ENCODE results near the gene SESN1. TPM values are rescaled to one million over a fixed set of nuclear protein-coding genes. Genes with fewer than 3 reads are reported as not detected.

The SESN1 gene
- total RNA-seq, 6 experiments from 2014 or later: 8.7 to 17.1 (median 11.9) TPM

GRCh38 chr6:108998485-108998884, 96.2 kb downstream of the SESN1 start:
- no peaks in the 10 kb centered on the region for H3K27me3 ChIP-seq
- peaks cover 0 to 17% (median 3%) of the 10 kb centered on the region in 4 donors for H3K36me3 ChIP-seq
- H3K4me1 ChIP-seq: peaks cover 0 to 23% (median 8%) of the 10 kb centered on the region in 4 donors
- no peak overlapping the region for H3K4me3 ChIP-seq
- H3K27ac ChIP-seq: no peak overlapping the region
- DNase-seq (no peak), ATAC-seq (no peak)
- TF ChIP-seq, protein P1, sequence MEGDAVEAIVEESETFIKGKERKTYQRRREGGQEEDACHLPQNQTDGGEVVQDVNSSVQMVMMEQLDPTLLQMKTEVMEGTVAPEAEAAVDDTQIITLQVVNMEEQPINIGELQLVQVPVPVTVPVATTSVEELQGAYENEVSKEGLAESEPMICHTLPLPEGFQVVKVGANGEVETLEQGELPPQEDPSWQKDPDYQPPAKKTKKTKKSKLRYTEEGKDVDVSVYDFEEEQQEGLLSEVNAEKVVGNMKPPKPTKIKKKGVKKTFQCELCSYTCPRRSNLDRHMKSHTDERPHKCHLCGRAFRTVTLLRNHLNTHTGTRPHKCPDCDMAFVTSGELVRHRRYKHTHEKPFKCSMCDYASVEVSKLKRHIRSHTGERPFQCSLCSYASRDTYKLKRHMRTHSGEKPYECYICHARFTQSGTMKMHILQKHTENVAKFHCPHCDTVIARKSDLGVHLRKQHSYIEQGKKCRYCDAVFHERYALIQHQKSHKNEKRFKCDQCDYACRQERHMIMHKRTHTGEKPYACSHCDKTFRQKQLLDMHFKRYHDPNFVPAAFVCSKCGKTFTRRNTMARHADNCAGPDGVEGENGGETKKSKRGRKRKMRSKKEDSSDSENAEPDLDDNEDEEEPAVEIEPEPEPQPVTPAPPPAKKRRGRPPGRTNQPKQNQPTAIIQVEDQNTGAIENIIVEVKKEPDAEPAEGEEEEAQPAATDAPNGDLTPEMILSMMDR (IDR thresholded peaks at IDR 0.05): no peak
- TF ChIP-seq POLR2A (IDR thresholded peaks at IDR 0.05): no peak
- intact Hi-C loops (cut with DNase I): no loop called here
- 83% methylated on average over 3 of the region's 3 CpGs for WGBS (ENCODE audit: insufficient coverage, low coverage, low lambda C conversion rate, missing lambda C conversion rate)
- no peaks in the 10 kb centered on the region for H3K9me3 ChIP-seq

- intact Hi-C loops (cut with DNase I): no loop called here
- WGBS (ENCODE audit: insufficient coverage, low coverage, low lambda C conversion rate, missing lambda C conversion rate): 93% methylated on average over 1 of the region's 1 CpG
- no peak overlapping the region for H3K27ac ChIP-seq
- H3K4me1 ChIP-seq: peaks cover 0 to 2% (median under 1%) of the 10 kb centered on the region in 4 donors
- H3K9me3 ChIP-seq: no peaks in the 10 kb centered on the region
- H3K27me3 ChIP-seq: no peaks in the 10 kb centered on the region
- DNase-seq: no peak
- no peak overlapping the region for H3K4me3 ChIP-seq
- TF ChIP-seq POLR2A (IDR thresholded peaks at IDR 0.05): no peak
- TF ChIP-seq, protein P1 (IDR thresholded peaks at IDR 0.05): no peak
- H3K36me3 ChIP-seq: peaks cover 0 to 32% (median 10%) of the 10 kb centered on the region in 4 donors
- no peak for ATAC-seq
Measured at GRCh38 chr6:108996208-108996607, 98.4 kb downstream of the SESN1 start.

DNA sequence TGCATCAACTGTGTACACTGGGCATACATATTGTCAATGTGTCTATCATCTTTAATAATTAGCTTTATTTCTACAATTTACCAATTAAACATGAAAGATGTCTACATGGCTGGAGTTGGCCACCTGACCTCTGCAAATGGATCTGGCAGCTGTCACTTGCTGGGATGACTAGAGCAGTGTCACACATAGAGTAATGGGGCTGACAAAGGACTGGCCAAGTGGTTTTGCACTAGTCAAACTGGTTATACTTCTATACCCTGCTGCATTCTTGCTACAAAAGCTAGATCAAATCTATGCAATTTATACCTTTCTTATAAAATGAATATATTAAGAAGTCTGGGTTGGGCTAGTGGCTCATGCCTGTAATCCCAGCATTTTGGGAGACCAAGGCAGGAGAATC, 99.3 kb downstream of the SESN1 start:
- no peak for ATAC-seq
- no peak overlapping the region for H3K27ac ChIP-seq
- peaks cover 0 to 32% (median 10%) of the 10 kb centered on the region in 4 donors for H3K36me3 ChIP-seq
- intact Hi-C loops (cut with DNase I): no loop called here
- no peak for TF ChIP-seq POLR2A (IDR thresholded peaks at IDR 0.05)
- TF ChIP-seq, protein P1 (IDR thresholded peaks at IDR 0.05): no peak
- DNase-seq: no peak
- no peaks in the 10 kb centered on the region for H3K9me3 ChIP-seq
- no peaks in the 10 kb centered on the region for H3K27me3 ChIP-seq
- H3K4me1 ChIP-seq: peaks cover 0 to 2% (median 1%) of the 10 kb centered on the region in 4 donors
- no peak overlapping the region for H3K4me3 ChIP-seq

- no peak for TF ChIP-seq POLR2A (IDR thresholded peaks at IDR 0.05)
- TF ChIP-seq, protein P1 (IDR thresholded peaks at IDR 0.05): no peak
- DNase-seq (no peak), ATAC-seq (no peak)
- no peak overlapping the region for H3K4me3 ChIP-seq
- peaks cover 0 to 12% (median 7%) of the 10 kb centered on the region in 4 donors for H3K4me1 ChIP-seq
- H3K36me3 ChIP-seq: peaks cover 0 to 35% (median 8%) of the 10 kb centered on the region in 4 donors
- intact Hi-C loops (cut with DNase I): no loop called here
- no peaks in the 10 kb centered on the region for H3K9me3 ChIP-seq
- WGBS (ENCODE audit: insufficient coverage, low coverage, low lambda C conversion rate, missing lambda C conversion rate): 100% methylated on average over 1 of the region's 3 CpGs
- H3K27ac ChIP-seq: no peak overlapping the region
- no peaks in the 10 kb centered on the region for H3K27me3 ChIP-seq
Measured at GRCh38 chr6:108993876-108994275, 100.8 kb downstream of the SESN1 start.

DNA sequence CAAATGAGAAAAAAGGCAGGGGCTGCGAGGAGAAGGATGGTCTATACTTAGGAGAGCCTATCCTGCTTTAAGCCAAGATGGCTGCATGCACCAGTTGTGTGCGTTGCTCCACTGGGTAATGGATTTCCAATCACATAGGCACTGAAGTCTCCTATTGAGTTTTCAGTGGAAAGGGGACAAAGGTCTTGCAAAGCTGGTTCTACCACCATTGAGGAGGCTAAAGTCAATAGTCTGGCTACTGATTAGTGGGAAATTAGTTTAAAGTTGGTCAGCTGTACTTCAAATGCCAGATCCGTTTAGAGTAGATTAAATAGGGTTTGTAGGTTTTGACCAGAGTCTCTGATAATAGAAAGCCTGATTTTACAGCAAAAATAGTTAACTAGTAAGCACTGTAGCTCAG, 104.9 kb downstream of the SESN1 start:
- WGBS (ENCODE audit: insufficient coverage, low coverage, low lambda C conversion rate, missing lambda C conversion rate): 49% methylated on average over 3 of the region's 3 CpGs
- Histone ChIP-seq H3K4me3 (no peak overlapping the region), H3K27me3 (no peaks in the 10 kb centered on the region), H3K36me3 (peaks cover 0 to 35% (median 9%) of the 10 kb centered on the region in 4 donors), H3K9me3 (no peaks in the 10 kb centered on the region), H3K27ac (peak overlapping the region in 1 of 3 donors; percentile 4), H3K4me1 (peaks cover 0 to 12% (median 7%) of the 10 kb centered on the region in 4 donors)
- TF ChIP-seq POLR2A (IDR thresholded peaks at IDR 0.05): no peak
- TF ChIP-seq, protein P1 (IDR thresholded peaks at IDR 0.05): no peak
- DNase-seq: no peak
- ATAC-seq: peak; percentile 68 to 87 (median 81)
- intact Hi-C loops (cut with DNase I): no loop called here

Measured in right lobe of liver (tissue), 6 donors.